Activated T-helper 9 cell treated with anti-CD3 and anti-CD28 coated beads, Interleukin-2, amount 50 U/mL, for 16 hours (primary cell): ENCODE measurements around the gene RAB35.

Experiments used
- DNase-seq: peaks from one replicate; pipeline ENCODE4 v3.0.0-alpha.2; 2020; ENCODE audit warnings: low read depth

Gene RAB35

DNA sequence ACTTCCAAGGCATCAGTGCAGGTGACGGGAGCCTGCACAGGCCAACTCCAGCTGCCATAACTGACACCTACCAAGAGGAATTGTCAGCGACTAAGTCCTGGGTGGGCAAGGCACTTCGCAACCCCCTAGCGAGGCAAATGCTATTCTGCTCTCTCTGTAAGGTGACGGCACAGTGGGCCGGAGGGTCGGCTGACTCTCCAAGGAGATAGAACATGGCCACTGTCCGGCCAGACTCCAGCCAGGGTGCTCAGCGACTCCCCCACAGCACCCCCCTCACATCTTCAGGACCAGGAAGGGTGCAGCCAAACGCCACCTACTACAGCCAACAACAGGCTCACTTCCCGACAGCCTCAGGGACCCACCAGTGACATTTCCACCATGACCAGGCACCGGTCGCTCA lies 13.2 kb downstream of the RAB35 start:
- no peak for DNase-seq

DNA sequence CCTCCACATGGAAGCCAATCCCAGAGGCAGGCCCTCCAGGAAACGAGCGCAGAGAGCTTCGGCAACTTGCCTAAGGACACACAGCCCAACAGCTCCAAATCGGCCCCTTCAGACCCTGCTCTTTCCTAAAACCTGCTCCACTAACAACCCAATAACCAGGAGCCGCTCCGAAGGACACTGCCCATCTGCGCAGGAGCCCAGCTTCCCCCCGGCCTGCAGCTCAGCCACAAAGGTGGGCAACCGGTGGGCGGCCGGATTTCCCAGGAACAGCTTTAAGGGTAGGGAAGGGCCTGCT lies 13.6 kb downstream of the RAB35 start:
- DNase-seq: no peak

DNA sequence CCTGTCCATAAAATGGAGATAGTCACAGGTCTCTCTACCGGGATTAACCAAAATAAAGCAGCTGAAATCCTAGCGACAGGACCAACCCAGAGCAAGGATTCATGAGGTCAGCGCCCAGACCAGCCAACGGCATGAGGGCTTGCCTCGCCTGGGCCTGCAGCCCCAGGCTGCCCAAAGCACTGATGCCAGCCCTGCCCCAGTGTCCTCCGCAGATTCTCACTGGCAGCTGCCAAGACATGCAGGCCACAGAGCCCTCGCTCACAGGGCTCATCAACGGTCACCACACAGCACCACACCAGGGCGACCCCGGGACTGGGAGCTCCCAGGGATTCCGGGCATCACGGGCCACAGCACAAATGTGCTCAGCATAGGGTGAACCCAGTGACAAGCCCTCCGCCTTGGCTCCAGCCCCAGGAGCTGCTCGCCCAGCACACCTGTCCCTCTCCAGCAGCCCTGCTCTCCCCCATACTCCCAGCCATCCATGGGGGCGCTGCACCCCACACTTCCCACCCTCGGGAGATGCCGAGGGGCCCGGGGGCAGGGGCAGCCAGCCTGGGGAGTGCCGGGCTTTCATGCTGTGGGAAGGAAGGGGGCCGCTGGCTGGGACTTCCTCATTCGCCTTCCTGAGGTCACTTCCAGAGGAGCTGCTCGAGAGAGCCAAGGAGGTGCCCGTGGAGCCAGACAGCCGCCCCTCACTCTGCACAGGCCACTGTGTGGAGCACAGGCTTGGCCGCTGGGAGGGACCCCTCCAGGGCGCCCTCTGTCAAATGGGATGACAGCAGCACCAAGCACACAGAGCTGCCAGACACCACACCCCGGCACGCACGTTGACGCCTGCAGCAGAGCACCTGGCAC lies 14.1 kb downstream of the RAB35 start:
- no peak for DNase-seq

GRCh38 chr12:120101617-120102016 lies 14.9 kb downstream of the RAB35 start:
- no peak for DNase-seq

DNA sequence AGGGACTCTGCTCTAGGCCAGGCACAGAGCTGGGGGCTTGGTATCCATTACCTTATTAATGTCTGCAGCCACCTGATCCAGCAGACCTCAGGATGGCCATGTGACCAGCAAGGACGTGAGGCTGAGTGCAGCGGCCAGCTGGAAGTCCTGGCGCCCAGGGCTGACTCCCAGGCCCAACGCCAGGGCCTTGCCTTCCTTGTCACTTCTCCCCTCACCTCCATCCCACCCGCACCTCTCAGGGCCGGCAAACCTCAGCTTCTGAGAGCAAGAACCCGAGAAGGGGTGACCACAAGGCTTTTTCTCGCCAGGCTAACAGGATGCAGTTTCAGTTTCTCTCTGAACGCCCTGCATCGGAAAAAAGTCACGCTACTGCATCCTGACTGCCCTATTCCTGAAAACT lies 15.4 kb downstream of the RAB35 start:
- no peak for DNase-seq

DNA sequence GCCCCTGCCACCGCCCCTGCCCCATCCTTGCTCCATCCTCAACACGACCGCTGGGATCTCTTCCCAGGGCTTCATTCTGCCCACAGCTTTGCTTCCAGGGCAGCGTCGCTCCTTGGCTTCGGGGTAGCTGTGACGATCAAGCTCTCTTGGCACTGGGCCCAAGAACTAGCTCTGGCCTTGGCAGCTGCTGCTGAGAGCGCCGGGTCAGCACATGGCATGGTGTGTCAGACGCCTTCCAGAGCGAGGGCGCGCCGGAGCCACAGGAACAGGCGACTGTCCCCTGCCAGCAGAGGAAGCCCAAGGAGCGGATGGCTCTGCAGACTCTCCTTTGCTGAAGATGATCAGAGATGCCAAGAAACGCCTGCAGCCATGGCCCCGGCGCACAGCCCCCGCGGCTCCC lies 15.9 kb downstream of the RAB35 start:
- DNase-seq: no peak

DNA sequence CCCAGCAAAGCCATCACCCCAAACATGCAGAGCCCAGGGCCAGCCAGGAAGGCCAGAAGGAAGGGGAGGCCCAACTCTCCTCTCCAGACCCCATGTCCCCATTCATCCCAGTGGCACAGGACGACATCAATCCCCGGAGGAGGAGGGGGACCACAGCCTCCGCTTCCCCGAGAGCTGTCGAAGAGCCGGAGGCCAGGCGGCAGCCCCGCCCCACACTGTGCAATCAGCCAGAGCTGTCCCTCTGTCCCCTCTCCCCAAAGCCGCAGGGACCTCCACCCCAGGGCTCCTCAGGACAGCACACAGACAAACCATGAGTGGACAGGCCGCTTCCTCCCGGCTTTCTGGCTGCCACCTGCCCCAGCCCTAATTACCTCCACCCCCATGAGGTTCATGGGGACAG lies 16.8 kb downstream of the RAB35 start:
- no peak for DNase-seq

DNA sequence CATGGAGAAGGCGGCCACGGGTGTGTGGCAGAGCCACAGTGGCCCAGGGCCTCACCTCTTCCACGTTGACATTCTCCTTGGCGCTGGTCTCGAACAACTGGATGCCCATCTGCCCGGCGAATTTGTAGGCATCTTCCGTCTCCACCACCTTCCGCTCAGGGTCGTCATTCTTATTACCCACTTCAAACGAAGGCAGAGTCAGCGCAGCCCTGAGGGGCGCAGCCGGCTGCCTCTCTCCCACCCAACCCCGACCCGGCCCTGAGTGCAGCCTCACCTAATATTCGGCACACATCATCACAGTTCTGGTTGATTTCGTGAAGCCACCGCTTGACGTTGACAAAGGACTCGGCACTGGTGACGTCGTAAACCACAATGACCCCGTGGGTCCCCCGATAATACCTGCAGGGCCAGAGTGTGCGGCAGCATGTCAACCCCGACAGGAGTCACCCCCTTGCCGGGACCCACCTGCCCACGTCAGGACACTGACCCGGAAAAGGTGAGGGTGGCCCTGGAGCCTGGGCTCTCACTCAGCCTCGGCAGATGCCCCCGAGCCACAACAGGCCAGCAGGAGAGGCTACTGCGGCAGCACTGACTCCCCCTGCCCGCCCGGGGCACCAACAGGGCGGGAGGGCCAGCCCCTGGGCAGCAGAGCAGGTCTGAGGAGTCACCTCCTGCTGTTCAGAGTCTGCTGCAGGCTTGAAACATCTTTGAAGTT lies 17.6 kb downstream of the RAB35 start:
- DNase-seq: no peak

GRCh38 chr12:120096671-120097202 lies 19.8 kb downstream of the RAB35 start:
- no peak for DNase-seq

DNA sequence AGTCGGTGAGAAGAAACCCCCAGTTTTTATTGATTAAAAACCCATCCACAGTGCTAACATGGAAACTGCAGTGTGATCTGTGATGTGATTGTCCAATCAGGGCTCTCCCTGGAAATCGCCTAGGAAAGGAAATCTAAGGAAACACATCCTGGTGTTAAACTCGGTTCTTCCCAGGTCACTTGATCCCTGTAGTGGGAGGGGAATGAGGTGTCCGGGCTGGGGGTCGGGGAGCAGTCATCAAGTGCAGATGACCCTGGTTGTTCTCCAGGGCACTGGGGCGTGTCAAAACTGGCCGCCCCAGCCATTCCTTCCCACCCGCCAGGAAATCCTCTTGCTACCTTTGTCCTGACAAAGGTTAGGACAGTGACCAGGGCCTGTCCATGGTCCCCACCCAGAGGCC lies 20.8 kb downstream of the RAB35 start:
- DNase-seq: no peak

GRCh38 chr12:120095331-120095730 lies 21.2 kb downstream of the RAB35 start:
- DNase-seq: no peak

- DNase-seq: no peak
Measured at GRCh38 chr12:120094485-120094884, 22.1 kb downstream of the RAB35 start.

DNA sequence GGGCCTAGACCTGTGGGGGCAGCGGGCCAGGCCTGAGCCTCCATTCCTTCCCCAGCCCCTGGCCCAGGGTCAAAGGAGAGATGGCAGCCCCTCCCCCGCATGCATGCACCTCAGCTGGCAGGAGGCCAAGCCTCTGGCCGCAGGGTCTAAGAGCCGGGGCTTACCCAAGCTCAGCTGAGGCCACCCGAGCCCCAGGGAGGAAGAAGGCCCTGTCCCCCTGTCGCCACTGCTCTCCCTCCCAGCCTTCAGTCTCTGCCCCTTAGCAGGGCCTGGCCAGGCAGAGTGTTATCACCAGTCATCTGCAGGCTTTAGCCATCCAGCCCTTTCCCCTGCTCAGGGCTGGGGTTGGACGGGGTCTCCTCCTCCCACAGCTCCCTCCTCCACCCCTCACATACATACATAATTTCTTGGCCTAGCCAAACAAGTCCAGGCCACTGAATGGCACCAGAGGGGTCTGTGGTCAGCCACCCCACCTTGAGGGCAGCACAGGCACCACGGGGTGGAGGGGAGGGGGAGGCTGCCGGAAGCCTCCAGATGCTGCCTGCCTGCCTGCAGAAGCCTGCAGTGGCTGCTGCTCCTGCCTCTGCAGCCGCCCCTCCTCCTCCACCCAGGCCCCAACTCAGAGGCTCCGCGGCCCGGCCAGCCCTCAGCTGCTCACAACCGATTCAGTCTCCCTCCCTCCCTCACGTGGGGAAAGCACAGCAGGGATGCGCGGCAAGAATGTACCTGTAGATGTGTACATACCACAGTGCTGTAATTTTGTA lies 22.8 kb downstream of the RAB35 start:
- DNase-seq: no peak

DNA sequence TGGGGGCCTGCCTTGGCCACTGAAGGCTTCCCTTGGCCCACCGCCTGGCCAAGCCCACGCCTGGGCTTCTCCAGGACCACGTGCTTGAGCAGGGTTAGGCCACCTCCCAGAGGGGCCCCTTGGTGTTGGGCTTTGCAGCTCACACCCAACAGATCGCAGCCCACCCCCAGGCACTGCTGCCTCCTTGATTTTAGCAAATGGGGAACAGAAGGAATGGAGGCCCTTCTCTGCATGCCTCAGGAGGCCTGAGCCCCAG lies 23.3 kb downstream of the RAB35 start:
- no peak for DNase-seq

DNA sequence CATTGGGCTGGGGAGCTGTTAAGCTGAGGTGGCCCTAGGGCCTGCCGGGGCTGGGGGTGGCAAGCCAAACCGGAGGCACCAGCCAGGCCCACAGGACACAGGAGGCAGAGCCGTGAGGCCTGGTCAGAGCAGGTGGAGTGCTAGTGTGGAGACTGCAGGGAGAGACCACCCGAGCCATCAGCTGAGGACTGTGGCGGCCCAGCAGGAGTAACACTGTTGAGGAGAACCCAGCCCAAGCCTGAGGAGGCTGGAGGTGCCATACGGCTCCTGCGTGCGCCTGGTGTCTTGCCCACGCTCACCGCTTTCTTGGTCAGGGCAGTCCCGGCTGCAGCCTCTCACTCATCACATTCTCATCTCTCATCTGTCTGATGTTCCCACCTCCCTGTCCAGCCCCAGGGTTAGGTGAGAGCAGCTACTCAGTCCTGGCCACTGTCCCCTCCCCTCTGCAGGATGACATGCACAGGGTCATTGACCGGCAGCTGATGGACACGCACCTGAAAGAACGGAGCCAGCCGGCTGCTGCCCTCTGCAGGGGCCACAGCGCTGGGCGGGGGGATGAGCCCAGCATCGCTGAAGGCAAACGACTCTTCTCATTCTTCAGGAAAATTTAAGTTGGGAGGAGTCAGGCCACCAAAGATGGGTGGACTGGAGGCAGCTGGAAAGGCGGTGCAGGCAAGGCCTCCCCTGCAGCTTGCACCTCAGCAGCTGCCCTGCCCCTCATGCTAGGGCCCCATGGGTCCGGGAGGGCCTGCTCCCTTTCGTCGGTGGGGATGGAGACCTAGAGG lies 23.8 kb downstream of the RAB35 start:
- DNase-seq: no peak

DNA sequence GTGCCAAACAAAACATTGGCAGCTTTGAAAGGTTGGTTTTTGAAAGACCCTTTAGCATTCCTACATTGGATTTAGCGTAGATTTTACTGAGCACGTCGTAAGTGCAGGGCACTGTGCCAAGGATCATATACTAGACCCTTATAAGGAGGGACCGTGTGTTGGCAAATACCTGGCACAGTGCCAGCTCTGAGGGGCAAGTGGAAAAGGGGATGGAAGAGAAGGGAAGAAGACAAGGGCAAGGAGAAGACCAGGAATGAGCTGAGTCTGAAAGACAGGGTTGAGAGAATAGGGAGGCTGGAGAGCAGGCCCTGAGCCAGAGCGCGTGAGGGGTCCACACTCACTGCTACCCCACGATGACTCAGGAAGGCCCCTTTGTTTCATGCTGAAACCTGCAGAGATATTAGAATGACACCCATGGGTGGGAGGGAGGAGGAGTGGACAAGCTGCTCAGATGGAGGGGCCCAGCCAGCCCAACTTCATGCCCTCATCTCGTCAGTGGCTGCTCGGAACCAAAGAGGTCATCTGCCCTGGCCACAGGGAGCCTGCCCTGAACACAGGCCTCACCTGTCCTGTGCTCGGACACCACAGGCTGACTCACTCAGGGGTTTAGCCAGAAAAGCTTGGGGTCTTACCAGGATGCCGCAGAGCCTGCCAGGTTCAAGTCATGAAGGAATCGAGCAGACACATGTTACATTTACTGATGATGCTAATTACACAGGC lies 25.0 kb downstream of the RAB35 start:
- no peak for DNase-seq

DNA sequence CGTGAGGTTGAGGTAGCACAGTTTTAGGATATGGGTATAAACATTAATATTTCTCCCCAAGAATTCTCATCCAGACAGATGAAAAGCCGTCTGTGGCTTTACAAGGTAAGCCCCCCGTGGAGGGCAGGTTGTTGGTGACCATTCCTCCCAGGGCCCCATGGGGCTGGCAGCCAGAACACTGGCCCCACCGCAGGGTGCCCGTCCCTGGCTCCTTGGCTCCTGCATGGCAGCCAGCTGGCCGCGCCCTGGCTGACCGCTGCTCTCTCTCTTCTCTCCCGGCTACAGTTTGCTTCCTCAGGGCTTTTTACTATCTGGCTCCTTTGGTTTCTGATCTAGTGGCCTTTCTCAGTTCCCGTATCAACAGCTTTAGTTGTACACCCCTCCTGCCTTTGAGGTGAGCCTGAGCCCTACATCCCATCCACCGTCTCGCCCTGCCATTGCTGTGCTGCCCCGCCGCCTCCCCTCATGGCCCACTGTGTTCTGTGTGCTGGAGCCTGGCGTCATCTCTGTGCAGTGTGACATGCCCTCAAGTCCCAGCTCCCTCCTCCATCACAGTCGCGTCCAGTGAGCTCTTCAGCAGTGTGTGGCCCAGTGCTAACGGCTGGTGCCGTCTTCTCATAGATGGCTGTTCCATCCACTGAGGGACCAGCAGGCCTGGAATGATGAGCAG lies 25.8 kb downstream of the RAB35 start:
- no peak for DNase-seq

DNA sequence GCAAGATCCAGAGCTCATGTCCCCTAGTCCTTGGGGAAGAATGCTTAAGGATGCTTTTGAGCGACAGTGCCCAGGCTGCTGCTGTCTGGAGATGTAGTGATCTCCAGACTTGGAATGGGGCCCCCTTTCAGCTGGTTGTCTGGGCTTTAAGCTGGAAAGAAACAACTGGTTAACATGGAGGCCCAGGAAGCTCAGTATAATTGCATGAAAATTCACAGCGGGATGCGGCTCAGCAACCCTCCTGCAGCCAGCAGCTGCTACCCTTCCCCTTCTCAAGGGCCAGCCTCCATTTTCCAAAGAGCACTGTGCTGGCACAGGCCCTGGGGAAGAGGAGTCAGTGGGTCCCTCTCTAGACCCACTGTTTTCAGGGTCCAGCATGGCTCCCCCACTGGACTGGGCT lies 26.3 kb downstream of the RAB35 start:
- DNase-seq: no peak

GRCh38 chr12:120089796-120090195 lies 26.8 kb downstream of the RAB35 start:
- no peak for DNase-seq

- DNase-seq: no peak
Measured at GRCh38 chr12:120089105-120089504, 27.4 kb downstream of the RAB35 start.
